HG03469 (cell line): ENCODE results near the gene RIPOR2.
A peak's percentile ranks its signal among the peaks of the same experiment; 100 is the strongest.

ENCODE experiments used
- ATAC-seq: cut with Tn5 transposase; IDR thresholded peaks from one replicate; pipeline ENCODE4 v1.9.1; 2021; ENCODE audit warnings: mild to moderate bottlenecking, moderate library complexity, moderate number of reproducible peaks; ENCODE audit not compliant: unreplicated experiment

Gene RIPOR2

DNA sequence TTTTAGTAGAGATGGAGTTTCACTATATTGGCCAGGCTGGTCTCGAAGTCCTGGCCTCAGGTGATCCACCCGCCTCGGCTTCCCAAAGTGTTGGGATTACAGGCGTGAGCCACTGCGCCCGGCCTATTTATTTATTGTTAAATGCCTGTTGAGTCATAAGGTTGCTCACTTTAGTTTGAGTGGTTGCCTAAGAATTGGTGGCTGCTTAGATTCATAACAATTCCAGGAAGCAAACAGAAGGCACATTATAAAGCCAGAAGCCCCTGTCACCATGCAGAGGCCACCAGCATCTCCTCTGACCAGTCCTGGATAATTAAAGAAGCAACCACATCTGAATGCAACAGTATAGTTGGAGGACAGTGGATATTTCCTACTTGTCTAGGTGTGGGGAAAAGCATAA lies 113.1 kb downstream of the RIPOR2 start:
- ATAC-seq: no peak

- no peak for ATAC-seq
Measured at GRCh38 chr6:24821860-24822444, 113.8 kb downstream of the RIPOR2 start.

GRCh38 chr6:24818346-24818745 lies 117.4 kb downstream of the RIPOR2 start:
- ATAC-seq: no peak

DNA sequence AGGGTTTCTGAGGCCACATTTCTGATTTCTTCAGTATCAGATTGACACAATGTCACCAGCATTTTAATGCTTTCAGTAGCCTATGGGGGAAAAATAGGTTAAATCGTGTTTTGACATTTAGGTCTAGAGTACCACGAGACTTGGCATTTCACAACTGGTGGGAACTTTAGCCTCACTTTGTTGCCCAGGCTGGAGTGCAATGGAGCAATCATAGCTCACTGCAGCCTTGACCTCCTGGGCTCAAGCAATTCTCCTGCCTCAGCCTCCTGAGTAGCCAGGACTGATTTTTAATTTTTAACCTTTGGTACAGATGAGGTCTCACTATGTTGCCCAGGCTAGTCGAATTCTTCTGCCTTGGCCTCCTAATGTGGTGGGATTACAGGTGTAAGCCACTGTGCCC lies 126.0 kb downstream of the RIPOR2 start:
- no peak for ATAC-seq

DNA sequence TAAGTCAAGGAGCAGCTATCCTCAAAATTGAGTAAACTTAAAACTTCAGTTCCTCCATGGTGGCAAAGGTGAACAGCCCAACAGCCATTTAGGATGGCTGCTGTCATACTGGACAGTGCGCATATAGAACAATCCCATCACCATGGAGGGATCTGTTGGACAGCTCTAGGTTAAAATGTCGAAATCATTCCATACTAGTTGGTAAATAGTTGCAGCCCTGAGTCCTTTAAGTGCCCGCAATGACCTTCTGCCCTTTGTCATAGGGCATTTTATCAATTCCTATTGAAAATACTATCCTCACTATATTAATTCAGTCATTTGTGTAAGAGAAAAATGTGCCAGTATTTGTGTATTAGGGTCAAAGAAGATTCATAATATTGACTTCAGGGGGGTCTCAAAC lies 128.2 kb downstream of the RIPOR2 start:
- no peak for ATAC-seq

DNA sequence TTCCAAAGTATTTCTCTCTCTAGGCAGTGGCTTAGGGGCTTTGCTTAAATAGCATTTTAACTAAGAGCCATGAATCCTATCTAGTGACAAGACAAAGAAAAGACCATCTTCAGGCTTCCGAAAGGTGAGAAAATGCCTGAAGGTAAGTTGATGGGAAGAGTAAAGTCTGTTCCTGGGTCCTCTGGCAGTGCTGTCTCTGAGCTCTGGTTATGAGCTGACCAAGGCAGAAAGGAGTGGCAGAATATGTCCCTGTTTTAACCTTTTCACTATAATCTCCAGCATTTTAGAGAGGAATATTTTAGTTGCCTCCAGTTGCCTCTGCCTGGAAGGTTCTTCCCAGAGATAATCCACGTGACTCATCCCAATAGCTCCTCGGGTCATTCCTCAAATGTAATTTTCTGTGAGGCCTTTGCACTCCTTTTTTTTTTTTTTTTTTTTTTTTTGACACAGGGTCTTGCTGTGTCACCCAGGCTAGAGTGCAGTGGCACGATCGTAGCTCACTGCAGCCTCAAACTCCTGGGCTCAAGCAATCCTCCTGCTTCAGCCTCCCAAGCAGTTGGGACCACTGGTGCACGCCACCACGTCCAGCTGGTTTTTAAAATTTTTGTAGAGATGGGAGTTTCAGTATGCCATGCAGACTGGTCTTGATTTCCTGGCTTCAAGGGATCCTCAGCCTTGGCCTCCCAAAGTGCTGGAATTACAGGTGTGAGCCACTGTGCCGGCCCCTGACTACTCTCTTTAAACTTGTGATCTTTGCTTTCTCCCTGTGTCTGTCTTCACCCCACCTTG lies 133.3 kb downstream of the RIPOR2 start:
- ATAC-seq: no peak

- no peak for ATAC-seq
Measured at GRCh38 chr6:24799541-24799915, 136.2 kb downstream of the RIPOR2 start.

- ATAC-seq: no peak
Measured at GRCh38 chr6:24798740-24799540, 136.8 kb downstream of the RIPOR2 start, which contains the start of gene ARMH2. Gene ARMH2, minus strand, starts transcription at chr6:24798917. Its CDS starts 60 bp downstream, at chr6:24798857.

- no peak for ATAC-seq
Measured at GRCh38 chr6:24797596-24798216, 138.1 kb downstream of the RIPOR2 start.

DNA sequence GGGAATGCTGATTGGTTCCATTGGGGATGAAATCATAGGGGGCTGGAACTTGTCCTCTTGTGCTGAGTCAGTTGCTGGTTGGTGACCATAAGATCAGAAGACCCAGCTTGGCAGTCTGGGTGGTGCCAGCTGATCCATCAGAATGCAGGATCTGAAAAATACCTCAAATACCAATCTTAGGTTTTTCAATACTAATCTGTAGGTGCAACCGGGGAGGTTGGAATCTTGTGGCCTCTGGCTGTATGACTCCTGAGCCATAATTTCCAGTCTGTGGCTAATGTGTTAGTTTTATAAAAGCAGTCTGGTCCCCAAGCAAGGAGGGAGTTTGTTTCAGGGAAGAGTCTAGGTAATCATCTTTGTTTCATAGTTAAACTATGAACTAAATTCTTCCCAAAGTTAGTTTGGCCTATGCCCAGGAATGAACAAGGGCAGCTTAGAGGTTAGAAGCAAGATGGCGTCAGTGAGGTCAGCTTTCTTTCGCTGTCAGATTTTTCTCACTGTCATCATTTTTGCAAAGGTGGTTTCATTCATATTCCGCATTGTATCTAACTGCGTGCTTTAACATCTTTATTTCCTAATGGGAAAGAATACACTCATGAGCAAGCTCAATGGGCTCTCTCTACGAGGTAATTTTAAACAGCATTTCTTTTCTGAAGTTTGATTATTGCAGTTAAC lies 139.0 kb downstream of the RIPOR2 start:
- no peak for ATAC-seq

DNA sequence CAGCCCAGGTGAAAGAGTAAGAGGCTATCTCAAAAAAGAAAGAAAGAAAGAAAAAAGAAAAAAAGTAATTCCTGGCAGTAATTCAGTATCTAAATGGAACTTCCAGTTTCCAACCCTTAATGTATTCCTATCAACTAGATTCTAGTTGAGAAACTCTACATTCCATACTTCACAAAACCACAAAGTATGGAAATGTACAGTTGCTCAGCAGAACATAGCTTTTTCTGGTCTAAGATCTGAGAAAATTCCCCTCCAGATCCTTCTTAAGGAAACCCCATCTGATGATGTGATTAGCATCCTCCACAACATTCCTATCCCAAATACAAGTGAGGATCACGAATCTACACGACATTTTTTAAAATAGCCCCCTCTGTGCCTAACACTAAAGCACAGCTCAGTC lies 140.7 kb downstream of the RIPOR2 start:
- no peak for ATAC-seq

DNA sequence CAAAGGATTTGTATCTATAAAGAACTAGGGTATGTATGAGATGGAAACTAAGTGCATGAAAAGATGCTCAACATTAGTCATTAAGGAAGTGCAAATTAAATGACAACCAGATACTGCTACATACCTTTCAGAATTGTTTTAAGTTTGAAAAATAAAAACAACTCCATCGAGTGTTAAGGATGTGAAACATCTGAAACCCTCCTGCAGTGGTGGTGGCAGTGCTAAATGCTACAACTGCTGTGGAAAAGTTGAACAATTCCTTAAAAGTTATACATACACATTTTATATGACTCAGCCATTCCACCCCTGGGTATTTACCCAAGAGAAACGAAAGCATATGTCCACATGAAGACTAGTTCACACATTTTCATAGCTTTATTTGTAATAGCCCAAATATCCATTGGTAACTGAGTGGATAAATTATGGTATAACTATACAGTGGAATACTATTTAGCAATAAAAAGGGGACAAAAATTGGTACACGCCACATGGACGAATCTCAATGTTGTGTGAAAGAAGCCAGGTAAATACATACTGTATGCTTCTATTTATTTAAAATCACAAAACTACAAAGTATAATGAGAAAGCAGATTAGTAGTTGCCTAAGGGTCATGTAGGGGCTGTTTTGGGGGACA lies 147.6 kb downstream of the RIPOR2 start:
- no peak for ATAC-seq

- ATAC-seq: no peak
Measured at GRCh38 chr6:24780206-24780605, 155.6 kb downstream of the RIPOR2 start.

- ATAC-seq: no peak
Measured at GRCh38 chr6:24779416-24780016, 156.2 kb downstream of the RIPOR2 start.

- ATAC-seq: no peak
Measured at GRCh38 chr6:24778878-24779277, 156.9 kb downstream of the RIPOR2 start.

DNA sequence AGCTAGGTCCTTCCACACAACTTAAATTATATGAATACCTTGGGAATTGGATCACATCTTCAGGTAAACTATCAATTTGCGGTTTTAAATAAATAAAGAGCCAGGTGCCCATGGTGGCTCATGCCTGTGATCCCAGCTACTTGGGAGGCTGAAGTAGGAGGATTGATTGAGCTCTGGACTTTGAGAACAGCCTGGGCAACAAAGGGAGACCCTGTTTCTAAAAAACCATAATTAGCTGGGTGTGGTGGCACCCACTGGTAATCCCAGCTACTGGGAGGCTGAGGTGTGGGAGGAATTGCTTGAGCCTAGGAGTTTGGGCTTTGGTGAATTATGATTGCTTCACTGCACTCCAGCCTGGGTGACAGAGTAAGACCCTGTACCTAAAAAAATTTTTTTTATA lies 157.6 kb downstream of the RIPOR2 start:
- no peak for ATAC-seq

GRCh38 chr6:24777227-24777626 lies 158.5 kb downstream of the RIPOR2 start:
- no peak for ATAC-seq

GRCh38 chr6:24775520-24776058 lies 160.2 kb downstream of the RIPOR2 start:
- no peak for ATAC-seq

GRCh38 chr6:24774696-24775519 lies 160.9 kb downstream of the RIPOR2 start, which contains the start of gene GMNN:
Gene GMNN, plus strand, starts transcription at chr6:24774937. Its CDS starts 2,310 bp downstream, at chr6:24777247.
- ATAC-seq: peak; percentile 81
